Fibroblast of lung (primary cell): Measurements from ENCODE around the gene STARD5.

Source experiments
- EZH2 ChIP-seq: IDR thresholded peaks from 2 replicates; pipeline ENCODE4 v1.5.1; 2012; ENCODE audit warnings: low read length, control low read depth, mild to moderate bottlenecking; ENCODE audit errors: missing control alignments
- TF ChIP-seq, protein P1 (sequence below), 2 donors: IDR thresholded peaks in 1 of 2; conservative IDR thresholded peaks in 1 of 2; 1 replicate in 1 of 2; 2 replicates in 1 of 2; pipeline ENCODE4 v1.5.1; 2011 to 2012; ENCODE audit warnings: low read length in 2 of 2, control low read depth in 1 of 2, inconsistent platforms in 1 of 2, low read depth in 1 of 2, mild to moderate bottlenecking in 1 of 2

DNA sequence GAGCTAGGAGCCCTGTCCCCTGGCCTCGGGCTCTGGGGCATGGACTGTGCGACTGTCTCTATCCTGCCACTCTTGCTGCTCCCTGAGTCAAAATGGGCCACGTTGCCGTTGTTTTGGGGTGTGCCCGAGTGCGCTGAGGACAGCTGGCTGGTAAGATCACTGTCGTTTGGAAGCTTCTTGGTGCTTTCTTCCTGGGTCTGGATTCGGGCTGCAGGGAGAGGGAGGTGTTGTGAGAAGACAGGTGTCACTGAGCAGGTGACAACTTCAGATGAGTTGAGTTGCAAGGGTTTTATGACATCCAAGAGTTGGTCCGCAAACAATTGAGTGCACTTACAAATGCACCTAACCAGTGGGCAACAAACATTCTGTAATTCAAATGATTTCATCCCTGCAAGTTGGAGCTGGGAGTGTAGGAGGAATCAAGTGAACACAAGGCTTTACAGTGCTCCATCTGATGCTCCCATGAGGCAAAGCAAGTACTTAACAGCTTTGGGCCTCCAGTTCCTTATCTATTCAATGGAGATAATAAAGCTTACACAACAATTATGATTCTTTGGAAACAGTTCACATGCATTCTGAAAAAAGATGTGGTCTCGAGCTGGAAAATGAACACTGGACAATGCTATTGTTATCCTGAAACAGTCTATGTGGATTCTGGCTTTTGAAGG, 11.0 kb upstream of the STARD5 start:
- TF ChIP-seq, protein P1, sequence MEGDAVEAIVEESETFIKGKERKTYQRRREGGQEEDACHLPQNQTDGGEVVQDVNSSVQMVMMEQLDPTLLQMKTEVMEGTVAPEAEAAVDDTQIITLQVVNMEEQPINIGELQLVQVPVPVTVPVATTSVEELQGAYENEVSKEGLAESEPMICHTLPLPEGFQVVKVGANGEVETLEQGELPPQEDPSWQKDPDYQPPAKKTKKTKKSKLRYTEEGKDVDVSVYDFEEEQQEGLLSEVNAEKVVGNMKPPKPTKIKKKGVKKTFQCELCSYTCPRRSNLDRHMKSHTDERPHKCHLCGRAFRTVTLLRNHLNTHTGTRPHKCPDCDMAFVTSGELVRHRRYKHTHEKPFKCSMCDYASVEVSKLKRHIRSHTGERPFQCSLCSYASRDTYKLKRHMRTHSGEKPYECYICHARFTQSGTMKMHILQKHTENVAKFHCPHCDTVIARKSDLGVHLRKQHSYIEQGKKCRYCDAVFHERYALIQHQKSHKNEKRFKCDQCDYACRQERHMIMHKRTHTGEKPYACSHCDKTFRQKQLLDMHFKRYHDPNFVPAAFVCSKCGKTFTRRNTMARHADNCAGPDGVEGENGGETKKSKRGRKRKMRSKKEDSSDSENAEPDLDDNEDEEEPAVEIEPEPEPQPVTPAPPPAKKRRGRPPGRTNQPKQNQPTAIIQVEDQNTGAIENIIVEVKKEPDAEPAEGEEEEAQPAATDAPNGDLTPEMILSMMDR (conservative IDR thresholded peaks at IDR 0.05 in 1 of 2, IDR thresholded peaks at IDR 0.05 in 1 of 2; ENCODE audit: low read depth in 1 of 2, low read length in 2 of 2): no peak
- TF ChIP-seq EZH2: no peak
